HG02938 (cell line): Measurements from ENCODE around the gene PDZK1IP1.
"Not testable (repeated sequence)": the region's sequence is repeated elsewhere in the genome, so short reads cannot be mapped to it uniquely, and the experiment has no call there.

Experiments
- ATAC-seq: cut with Tn5 transposase; IDR thresholded peaks from one replicate; pipeline ENCODE4 v1.9.1; 2021; ENCODE audit warnings: mild to moderate bottlenecking, moderate library complexity; ENCODE audit not compliant: unreplicated experiment

PDZK1IP1 gene

GRCh38 chr1:47223921-47224675, 34.3 kb upstream of the PDZK1IP1 start:
- no peak for ATAC-seq

- ATAC-seq = no peak
Observed at GRCh38 chr1:47223174-47223920, 33.5 kb upstream of the PDZK1IP1 start.

GRCh38 chr1:47222476-47222875, 32.6 kb upstream of the PDZK1IP1 start:
- no peak for ATAC-seq

- no peak for ATAC-seq
Observed at GRCh38 chr1:47219590-47220220, 29.9 kb upstream of the PDZK1IP1 start.

GRCh38 chr1:47219001-47219400, 29.2 kb upstream of the PDZK1IP1 start:
- ATAC-seq = no peak

GRCh38 chr1:47216278-47217059, 26.6 kb upstream of the PDZK1IP1 start:
- ATAC-seq = no peak

- no peak for ATAC-seq
Observed at GRCh38 chr1:47215713-47216112, 25.9 kb upstream of the PDZK1IP1 start.

GRCh38 chr1:47214549-47214948, 24.7 kb upstream of the PDZK1IP1 start:
- no peak for ATAC-seq

- ATAC-seq = no peak
Observed at GRCh38 chr1:47213230-47213963, 23.6 kb upstream of the PDZK1IP1 start.

- ATAC-seq = no peak
Observed at GRCh38 chr1:47212636-47213229, 22.9 kb upstream of the PDZK1IP1 start.

- no peak for ATAC-seq
Observed at GRCh38 chr1:47211796-47212269, 22.0 kb upstream of the PDZK1IP1 start.

- ATAC-seq = no peak
Observed at GRCh38 chr1:47210666-47211065, 20.8 kb upstream of the PDZK1IP1 start.

- no peak for ATAC-seq
Observed at GRCh38 chr1:47209725-47210325, 20.0 kb upstream of the PDZK1IP1 start.

- ATAC-seq = no peak
Observed at GRCh38 chr1:47209091-47209490, 19.3 kb upstream of the PDZK1IP1 start.

- no peak for ATAC-seq
Observed at GRCh38 chr1:47208374-47208850, 18.6 kb upstream of the PDZK1IP1 start.

GRCh38 chr1:47207803-47208373, 18.1 kb upstream of the PDZK1IP1 start:
- ATAC-seq = no peak

GRCh38 chr1:47205918-47206317, 16.1 kb upstream of the PDZK1IP1 start:
- no peak for ATAC-seq

- ATAC-seq = not testable (repeated sequence)
Observed at GRCh38 chr1:47203504-47203903, 13.7 kb upstream of the PDZK1IP1 start.

- no peak for ATAC-seq
Observed at GRCh38 chr1:47201179-47201578, 11.3 kb upstream of the PDZK1IP1 start.
